Activated B cell treated with CpG ODN at 0.5 μM for 24 hours (primary cell): ENCODE data around the gene APPBP2. TPM values are rescaled to one million over a fixed set of nuclear protein-coding genes. Genes with fewer than 3 reads are reported as not detected.

Experiments used
- ATAC-seq: fragments of 200-7000 bp; cut with Tn5 transposase; one replicate; pipeline ENCODE4 v1.10.0; 2021; ENCODE audit warnings: low read depth, mild to moderate bottlenecking, moderate library complexity
- CTCF ChIA-PET: fragments of 350-600 bp; sonication (Branson Sonifier 250); formaldehyde crosslinking; loops from one replicate; lab custom pipeline; 2021; ENCODE audit warnings: antibody characterized with exemption; lab: Charles Lee
- POLR2A ChIA-PET: fragments of 350-600 bp; sonication (Branson Sonifier 250); formaldehyde crosslinking; loops from one replicate; lab custom pipeline; 2021; ENCODE audit warnings: antibody characterized with exemption; lab: Charles Lee
- DNase-seq: peaks from one replicate; pipeline ENCODE4 v3.0.0; 2022
- H3K27ac Mint-ChIP-seq: one replicate; pipeline ENCODE4 v1.8.0; 2020; ENCODE audit warnings: mixed read lengths
- H3K27me3 Mint-ChIP-seq: one replicate; pipeline ENCODE4 v1.8.0; 2021; ENCODE audit warnings: mixed read lengths
- H3K36me3 Mint-ChIP-seq: one replicate; pipeline ENCODE4 v1.8.0; 2021; ENCODE audit warnings: low read depth, mixed read lengths
- H3K4me1 Mint-ChIP-seq: one replicate; pipeline ENCODE4 v1.8.0; 2021; ENCODE audit warnings: mixed read lengths
- H3K4me3 Mint-ChIP-seq: one replicate; pipeline ENCODE4 v1.8.0; 2020; ENCODE audit warnings: mild to moderate bottlenecking, mixed read lengths
- H3K9me3 Mint-ChIP-seq: one replicate; pipeline ENCODE4 v1.8.0; 2020; ENCODE audit warnings: mixed read lengths
- CTCF ChIP-seq: fragments of 200-600 bp; IDR thresholded peaks from one replicate; pipeline ENCODE4 v1.8.0; 2022; ENCODE audit warnings: antibody characterized with exemption, mild to moderate bottlenecking
- intact Hi-C: fragments of 100-400 bp; cut with micrococcal nuclease; formaldehyde crosslinking; loops from one replicate; pipeline ENCODE4 v1.15.1; 2024
- total RNA-seq: library from RNA; stranded (reverse); gene quantifications from 2 replicates; pipeline ENCODE4 v1.2.3, GENCODE V29; 2022

APPBP2 gene
- total RNA-seq, 1 donor from 2014 or later, result 29.9 TPM

- Mint-ChIP-seq H3K27me3 (no peaks in the 10 kb centered on the region), H3K4me1 (no peaks in the 10 kb centered on the region), H3K9me3 (no peaks in the 10 kb centered on the region), H3K4me3 (no peak overlapping the region), H3K36me3 (no peaks in the 10 kb centered on the region), H3K27ac (no peak overlapping the region)
- CTCF ChIA-PET, result no interaction called here
- TF ChIP-seq CTCF, result no peak
- intact Hi-C loops, result no loop called here
- no peak for DNase-seq
- ATAC-seq, result no peak
- POLR2A ChIA-PET, result no interaction called here
Observed at GRCh38 chr17:60534613-60535157, 8.6 kb upstream of the APPBP2 start.

- intact Hi-C loops, result no loop called here
- TF ChIP-seq CTCF, result no peak
- Mint-ChIP-seq H3K36me3 (no peaks in the 10 kb centered on the region), H3K9me3 (no peaks in the 10 kb centered on the region), H3K27me3 (no peaks in the 10 kb centered on the region), H3K4me1 (no peaks in the 10 kb centered on the region), H3K4me3 (no peak overlapping the region), H3K27ac (no peak overlapping the region)
- no peak for DNase-seq
- POLR2A ChIA-PET, result interaction anchor here (0.6 kb wide), 1 partner anchor 9 kb away, joined by 5 read pairs; no protein-coding TSS in a partner anchor
- ATAC-seq, result no peak
- CTCF ChIA-PET, result no interaction called here
Observed at GRCh38 chr17:60534010-60534555, 8.0 kb upstream of the APPBP2 start.

GRCh38 chr17:60529806-60530205 lies 3.8 kb upstream of the APPBP2 start:
- Mint-ChIP-seq H3K9me3 (no peaks in the 10 kb centered on the region), H3K4me1 (peaks cover 18% of the 10 kb centered on the region), H3K4me3 (no peak overlapping the region), H3K27ac (no peak overlapping the region), H3K27me3 (no peaks in the 10 kb centered on the region), H3K36me3 (peaks cover 14% of the 10 kb centered on the region)
- DNase-seq, result no peak
- no peak for TF ChIP-seq CTCF
- intact Hi-C loops, result loop anchor here (5.0 to 10.0 kb wide), 2 partner anchors 135 to 443 kb away; partner anchors contain the start of gene USP32
- POLR2A ChIA-PET, result no interaction called here
- ATAC-seq, result no peak
- CTCF ChIA-PET, result no interaction called here

GRCh38 chr17:60528828-60529227 lies 2.8 kb upstream of the APPBP2 start:
- Mint-ChIP-seq H3K27ac (no peak overlapping the region), H3K9me3 (no peaks in the 10 kb centered on the region), H3K36me3 (peaks cover 14% of the 10 kb centered on the region), H3K27me3 (no peaks in the 10 kb centered on the region), H3K4me3 (no peak overlapping the region), H3K4me1 (peaks cover 28% of the 10 kb centered on the region)
- no peak for TF ChIP-seq CTCF
- ChIA-PET CTCF (no interaction called here), POLR2A (no interaction called here)
- DNase-seq, result no peak
- ATAC-seq, result no peak
- intact Hi-C loops, result loop anchor here (5.0 to 10.0 kb wide), 2 partner anchors 134 to 442 kb away; partner anchors contain the start of gene USP32

GRCh38 chr17:60527701-60528100 lies 1.7 kb upstream of the APPBP2 start:
- no peak overlapping the region for H3K27ac Mint-ChIP-seq
- H3K36me3 Mint-ChIP-seq, result peaks cover 14% of the 10 kb centered on the region
- ATAC-seq, result no peak
- no peak overlapping the region for H3K4me3 Mint-ChIP-seq
- DNase-seq, result no peak
- intact Hi-C loops, result loop anchor here (5.0 to 10.0 kb wide), 2 partner anchors 133 to 440 kb away; partner anchors contain the start of gene USP32
- TF ChIP-seq CTCF, result no peak
- ChIA-PET POLR2A (no interaction called here), CTCF (no interaction called here)
- H3K4me1 Mint-ChIP-seq, result peaks cover 33% of the 10 kb centered on the region
- no peaks in the 10 kb centered on the region for H3K27me3 Mint-ChIP-seq
- no peaks in the 10 kb centered on the region for H3K9me3 Mint-ChIP-seq
